Measurements from ENCODE around the gene DPF3. TPM values are rescaled to one million over a fixed set of nuclear protein-coding genes. Genes with fewer than 3 reads are reported as not detected.

DPF3 gene
- total and polyA plus RNA-seq, 5 donors from 2014 or later: 0.11 to 2.0 (median 0.49) TPM; not detected in 1

- peaks cover 0 to 2% (median 0%) of the 10 kb centered on the region in 7 donors for H3K9me3 Mint-ChIP-seq
- Histone ChIP-seq H3K36me3 (ENCODE audit: control insufficient read depth, insufficient read depth, low read length) (no peaks in the 10 kb centered on the region), H3K27ac (ENCODE audit: insufficient read depth, low read length, poor library complexity, severe bottlenecking) (no peak overlapping the region), H3K4me3 (ENCODE audit: low read depth, low read length) (no peak overlapping the region), H3K27me3 (ENCODE audit: control insufficient read depth, insufficient read depth, low read length) (no peaks in the 10 kb centered on the region), H3K9me3 (ENCODE audit: control insufficient read depth in 2 of 2, low read length in 2 of 2) (no peaks in the 10 kb centered on the region), H3K4me1 (ENCODE audit: control insufficient read depth, insufficient read depth, low read length, poor library complexity, severe bottlenecking) (no peaks in the 10 kb centered on the region)
- no peaks in the 10 kb centered on the region for H3K36me3 Mint-ChIP-seq
- H3K4me3 Mint-ChIP-seq: no peak overlapping the region
- no peaks in the 10 kb centered on the region for H3K4me1 Mint-ChIP-seq
- ATAC-seq (ENCODE audit: low read depth in 2 of 2) (no peak), DNase-seq (no peak)
- no peaks in the 10 kb centered on the region for H3K27me3 Mint-ChIP-seq
- no peak overlapping the region for H3K27ac Mint-ChIP-seq
Measured at GRCh38 chr14:72677664-72678063, 216.2 kb downstream of the DPF3 start.

- Histone ChIP-seq H3K36me3 (ENCODE audit: control insufficient read depth, insufficient read depth, low read length) (no peaks in the 10 kb centered on the region), H3K9me3 (ENCODE audit: control insufficient read depth in 2 of 2, low read length in 2 of 2) (no peaks in the 10 kb centered on the region), H3K4me1 (ENCODE audit: control insufficient read depth, insufficient read depth, low read length, poor library complexity, severe bottlenecking) (no peaks in the 10 kb centered on the region), H3K27ac (ENCODE audit: insufficient read depth, low read length, poor library complexity, severe bottlenecking) (no peak overlapping the region), H3K27me3 (ENCODE audit: control insufficient read depth, insufficient read depth, low read length) (no peaks in the 10 kb centered on the region), H3K4me3 (ENCODE audit: low read depth, low read length) (no peak overlapping the region)
- H3K4me1 Mint-ChIP-seq: no peaks in the 10 kb centered on the region
- no peak for ATAC-seq (ENCODE audit: low read depth in 2 of 2)
- H3K36me3 Mint-ChIP-seq: peaks cover 4% of the 10 kb centered on the region
- H3K4me3 Mint-ChIP-seq: no peak overlapping the region
- no peaks in the 10 kb centered on the region for H3K27me3 Mint-ChIP-seq
- no peak for DNase-seq
- no peak overlapping the region for H3K27ac Mint-ChIP-seq
- peaks cover 0 to 2% (median 0%) of the 10 kb centered on the region in 7 donors for H3K9me3 Mint-ChIP-seq
Measured at GRCh38 chr14:72675126-72675525, 218.8 kb downstream of the DPF3 start.

DNA sequence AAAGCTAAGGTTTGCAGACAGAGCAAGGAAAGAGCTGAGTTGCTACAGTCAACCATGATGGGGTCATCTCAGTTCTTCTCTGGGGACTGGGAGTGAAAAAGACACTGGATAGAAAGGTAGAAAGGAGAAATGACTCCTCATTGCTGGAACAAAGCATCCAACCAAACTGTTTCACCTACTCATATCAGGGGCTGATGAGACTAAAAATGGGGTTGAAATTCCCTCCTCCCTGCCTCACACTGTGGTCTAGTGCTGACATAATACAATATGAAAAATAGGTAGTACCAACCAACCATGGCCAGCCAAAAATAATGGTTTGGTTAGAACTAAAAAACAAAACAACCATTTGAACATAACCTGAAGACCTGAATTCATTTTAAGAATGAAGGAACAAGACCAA lies 220.7 kb downstream of the DPF3 start:
- H3K36me3 Mint-ChIP-seq: peaks cover 8% of the 10 kb centered on the region
- ATAC-seq (ENCODE audit: low read depth in 2 of 2): no peak

GRCh38 chr14:72666610-72667009 lies 227.3 kb downstream of the DPF3 start:
- H3K4me3 Mint-ChIP-seq: no peak overlapping the region
- peaks cover 0 to 2% (median 0%) of the 10 kb centered on the region in 7 donors for H3K9me3 Mint-ChIP-seq
- ATAC-seq (ENCODE audit: low read depth in 2 of 2) (no peak), DNase-seq (no peak)
- no peaks in the 10 kb centered on the region for H3K4me1 ChIP-seq (ENCODE audit: control insufficient read depth, insufficient read depth, low read length, poor library complexity, severe bottlenecking)
- H3K27me3 ChIP-seq (ENCODE audit: control insufficient read depth, insufficient read depth, low read length): no peaks in the 10 kb centered on the region
- no peaks in the 10 kb centered on the region for H3K36me3 ChIP-seq (ENCODE audit: control insufficient read depth, insufficient read depth, low read length)
- no peaks in the 10 kb centered on the region for H3K27me3 Mint-ChIP-seq
- peaks cover 8% of the 10 kb centered on the region for H3K36me3 Mint-ChIP-seq
- no peaks in the 10 kb centered on the region for H3K9me3 ChIP-seq (ENCODE audit: control insufficient read depth in 2 of 2, low read length in 2 of 2)
- no peak overlapping the region for H3K4me3 ChIP-seq (ENCODE audit: low read depth, low read length)
- H3K4me1 Mint-ChIP-seq: no peaks in the 10 kb centered on the region
- no peak overlapping the region for H3K27ac ChIP-seq (ENCODE audit: insufficient read depth, low read length, poor library complexity, severe bottlenecking)
- no peak overlapping the region for H3K27ac Mint-ChIP-seq

More for the DNA sequence above, 220.7 kb downstream of the DPF3 start:
- Mint-ChIP-seq H3K9me3 (peaks cover 0 to 2% (median 0%) of the 10 kb centered on the region in 7 donors), H3K27me3 (no peaks in the 10 kb centered on the region), H3K4me1 (no peaks in the 10 kb centered on the region), H3K27ac (no peak overlapping the region), H3K4me3 (no peak overlapping the region)
- Histone ChIP-seq H3K36me3 (ENCODE audit: control insufficient read depth, insufficient read depth, low read length) (no peaks in the 10 kb centered on the region), H3K27ac (ENCODE audit: insufficient read depth, low read length, poor library complexity, severe bottlenecking) (no peak overlapping the region), H3K27me3 (ENCODE audit: control insufficient read depth, insufficient read depth, low read length) (no peaks in the 10 kb centered on the region), H3K4me3 (ENCODE audit: low read depth, low read length) (no peak overlapping the region), H3K9me3 (ENCODE audit: control insufficient read depth in 2 of 2, low read length in 2 of 2) (no peaks in the 10 kb centered on the region), H3K4me1 (ENCODE audit: control insufficient read depth, insufficient read depth, low read length, poor library complexity, severe bottlenecking) (no peaks in the 10 kb centered on the region)
- no peak for DNase-seq

DNA sequence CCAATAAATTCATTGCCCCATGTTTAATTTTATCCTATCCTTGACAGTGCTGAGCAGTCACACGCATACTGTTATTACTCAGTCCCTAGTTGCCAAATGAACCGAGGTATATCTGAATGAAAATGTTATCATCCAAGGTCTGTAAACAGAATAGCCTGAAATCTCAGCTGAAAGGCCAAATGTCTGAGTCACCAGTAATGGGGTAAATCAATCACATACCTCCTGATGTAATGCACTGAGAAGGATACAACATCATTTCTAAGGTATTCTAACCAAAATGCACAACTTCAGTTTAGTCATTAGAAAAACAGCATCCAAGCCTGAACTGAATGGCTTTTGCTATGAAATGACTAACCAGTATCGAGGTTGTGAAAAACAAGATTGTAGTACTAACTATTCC lies 228.6 kb downstream of the DPF3 start:
- DNase-seq (no peak), ATAC-seq (ENCODE audit: low read depth in 2 of 2) (no peak)
- Mint-ChIP-seq H3K27ac (no peak overlapping the region), H3K9me3 (peaks cover 0 to 2% (median 0%) of the 10 kb centered on the region in 7 donors), H3K36me3 (peaks cover 4% of the 10 kb centered on the region), H3K4me1 (no peaks in the 10 kb centered on the region), H3K4me3 (no peak overlapping the region), H3K27me3 (no peaks in the 10 kb centered on the region)
- no peaks in the 10 kb centered on the region for H3K36me3 ChIP-seq (ENCODE audit: control insufficient read depth, insufficient read depth, low read length)
- H3K9me3 ChIP-seq (ENCODE audit: control insufficient read depth in 2 of 2, low read length in 2 of 2): no peaks in the 10 kb centered on the region
- H3K4me1 ChIP-seq (ENCODE audit: control insufficient read depth, insufficient read depth, low read length, poor library complexity, severe bottlenecking): no peaks in the 10 kb centered on the region
- H3K27me3 ChIP-seq (ENCODE audit: control insufficient read depth, insufficient read depth, low read length): no peaks in the 10 kb centered on the region
- H3K27ac ChIP-seq (ENCODE audit: insufficient read depth, low read length, poor library complexity, severe bottlenecking): no peak overlapping the region
- H3K4me3 ChIP-seq (ENCODE audit: low read depth, low read length): no peak overlapping the region

- Mint-ChIP-seq H3K9me3 (peaks cover 0 to 6% (median 0%) of the 10 kb centered on the region in 7 donors), H3K27me3 (no peaks in the 10 kb centered on the region), H3K4me3 (no peak overlapping the region), H3K4me1 (no peaks in the 10 kb centered on the region), H3K36me3 (no peaks in the 10 kb centered on the region), H3K27ac (no peak overlapping the region)
- Histone ChIP-seq H3K4me3 (ENCODE audit: low read depth, low read length) (no peak overlapping the region), H3K36me3 (ENCODE audit: control insufficient read depth, insufficient read depth, low read length) (no peaks in the 10 kb centered on the region), H3K4me1 (ENCODE audit: control insufficient read depth, insufficient read depth, low read length, poor library complexity, severe bottlenecking) (no peaks in the 10 kb centered on the region), H3K9me3 (ENCODE audit: control insufficient read depth in 2 of 2, low read length in 2 of 2) (no peaks in the 10 kb centered on the region), H3K27me3 (ENCODE audit: control insufficient read depth, insufficient read depth, low read length) (no peaks in the 10 kb centered on the region), H3K27ac (ENCODE audit: insufficient read depth, low read length, poor library complexity, severe bottlenecking) (no peak overlapping the region)
- ATAC-seq (ENCODE audit: low read depth in 2 of 2) (no peak), DNase-seq (no peak)
Measured at GRCh38 chr14:72664651-72665050, 229.2 kb downstream of the DPF3 start.

GRCh38 chr14:72663956-72664650 lies 229.8 kb downstream of the DPF3 start:
- Histone ChIP-seq H3K27me3 (ENCODE audit: control insufficient read depth, insufficient read depth, low read length) (no peaks in the 10 kb centered on the region), H3K36me3 (ENCODE audit: control insufficient read depth, insufficient read depth, low read length) (no peaks in the 10 kb centered on the region), H3K4me1 (ENCODE audit: control insufficient read depth, insufficient read depth, low read length, poor library complexity, severe bottlenecking) (no peaks in the 10 kb centered on the region), H3K27ac (ENCODE audit: insufficient read depth, low read length, poor library complexity, severe bottlenecking) (no peak overlapping the region), H3K9me3 (ENCODE audit: control insufficient read depth in 2 of 2, low read length in 2 of 2) (no peaks in the 10 kb centered on the region), H3K4me3 (ENCODE audit: low read depth, low read length) (no peak overlapping the region)
- no peaks in the 10 kb centered on the region for H3K36me3 Mint-ChIP-seq
- no peak overlapping the region for H3K27ac Mint-ChIP-seq
- no peaks in the 10 kb centered on the region for H3K4me1 Mint-ChIP-seq
- no peaks in the 10 kb centered on the region for H3K27me3 Mint-ChIP-seq
- no peak for DNase-seq
- peaks cover 0 to 6% (median 0%) of the 10 kb centered on the region in 7 donors for H3K9me3 Mint-ChIP-seq
- no peak for ATAC-seq (ENCODE audit: low read depth in 2 of 2)
- no peak overlapping the region for H3K4me3 Mint-ChIP-seq

GRCh38 chr14:72663076-72663487 lies 230.8 kb downstream of the DPF3 start:
- ATAC-seq (ENCODE audit: low read depth in 2 of 2): no peak

More at GRCh38 chr14:72663076-72663487, 230.8 kb downstream of the DPF3 start:
- no peaks in the 10 kb centered on the region for H3K36me3 Mint-ChIP-seq
- H3K4me1 Mint-ChIP-seq: no peaks in the 10 kb centered on the region
- H3K27ac ChIP-seq (ENCODE audit: insufficient read depth, low read length, poor library complexity, severe bottlenecking): no peak overlapping the region
- no peak overlapping the region for H3K4me3 ChIP-seq (ENCODE audit: low read depth, low read length)
- no peak overlapping the region for H3K27ac Mint-ChIP-seq
- no peak for DNase-seq
- peaks cover 0 to 6% (median 0%) of the 10 kb centered on the region in 7 donors for H3K9me3 Mint-ChIP-seq
- H3K27me3 ChIP-seq (ENCODE audit: control insufficient read depth, insufficient read depth, low read length): no peaks in the 10 kb centered on the region
- no peaks in the 10 kb centered on the region for H3K9me3 ChIP-seq (ENCODE audit: control insufficient read depth in 2 of 2, low read length in 2 of 2)
- H3K4me1 ChIP-seq (ENCODE audit: control insufficient read depth, insufficient read depth, low read length, poor library complexity, severe bottlenecking): no peaks in the 10 kb centered on the region
- H3K27me3 Mint-ChIP-seq: no peaks in the 10 kb centered on the region
- no peak overlapping the region for H3K4me3 Mint-ChIP-seq
- H3K36me3 ChIP-seq (ENCODE audit: control insufficient read depth, insufficient read depth, low read length): no peaks in the 10 kb centered on the region

Data from CD4-positive, CD25-positive, alpha-beta regulatory T cell (primary cell).